GM12878 (cell line): ENCODE measurements around the gene KIF24. TPM values are rescaled to one million over a fixed set of nuclear protein-coding genes. Genes with fewer than 3 reads are reported as not detected.

Source experiments
- ATAC-seq: fragments of 200-7000 bp; cut with Tn5 transposase; 3 replicates; pipeline ENCODE4 v1.9.1; 2020; ENCODE audit warnings: mild to moderate bottlenecking, moderate library complexity
- BruUV-seq: library from RNA; stranded (reverse); fragments of 400-500 nt; replicated peaks from 2 replicates; lab custom pipeline; 2021; lab: Mats Ljungman, UMichigan
- CTCF ChIA-PET: fragments of 300-600 bp; sonication (Branson Sonifier 250); formaldehyde crosslinking; extraction: SDS; loops from one replicate; lab custom pipeline; 2021; ENCODE audit warnings: inconsistent platforms; lab: Yijun Ruan, JAX
- POLR2A ChIA-PET: fragments of 350-600 bp; formaldehyde crosslinking; extraction: SDS; loops from one replicate; lab custom pipeline; 2021; ENCODE audit warnings: inconsistent platforms; lab: Charles Lee
- RAD21 ChIA-PET: fragments of 300-600 bp; sonication (Branson Sonifier 250); formaldehyde crosslinking; loops from one replicate; lab custom pipeline; 2023; ENCODE audit warnings: antibody characterized with exemption; ENCODE audit not compliant: unreplicated experiment; lab: Charles Lee
- SMC1A ChIA-PET: fragments of 300-600 bp; sonication (Branson Sonifier 250); formaldehyde crosslinking; loops from one replicate; lab custom pipeline; 2023; ENCODE audit not compliant: unreplicated experiment, uncharacterized antibody; lab: Charles Lee
- DNase-seq: peaks from one replicate; pipeline ENCODE4 v3.0.0-alpha.2; 2011; ENCODE audit warnings: low read depth, low spot score
- FAIRE-seq: peaks from 3 replicates; lab custom pipeline; 2011; peaks lifted over from hg19 to GRCh38; lab: Jason Lieb, UNC
- H2AFZ ChIP-seq: 2 replicates; pipeline ENCODE4 v1.6.0; 2011; ENCODE audit warnings: low read depth, low read length, control low read depth; ENCODE audit not compliant: control insufficient read depth
- H3K27ac ChIP-seq: 2 replicates; pipeline ENCODE4 v1.5.1; 2011; ENCODE audit warnings: control low read depth; ENCODE audit not compliant: control insufficient read depth, insufficient read depth
- H3K27me3 ChIP-seq, 2 experiments: replicated peaks in 1 of 2; 2 replicates each; pipeline versions ENCODE4 v1.6.0 to v1.6.1; 2011; ENCODE audit warnings: low read length in 1 of 2; ENCODE audit not compliant: control insufficient read depth in 2 of 2, insufficient read depth in 2 of 2
- H3K36me3 ChIP-seq, 2 experiments: 2 replicates each; pipeline ENCODE4 v1.5.1; 2011; ENCODE audit warnings: low read length in 1 of 2; ENCODE audit not compliant: control insufficient read depth in 2 of 2, insufficient read depth in 2 of 2
- H3K4me1 ChIP-seq: 2 replicates; pipeline ENCODE4 v1.6.1; 2011; ENCODE audit warnings: mild to moderate bottlenecking, low read length, moderate library complexity, mixed read lengths; ENCODE audit not compliant: control insufficient read depth, insufficient read depth
- H3K4me2 ChIP-seq: 2 replicates; pipeline ENCODE4 v1.6.0; 2011; ENCODE audit warnings: control low read depth; ENCODE audit not compliant: control insufficient read depth, insufficient read depth
- H3K4me3 ChIP-seq: fragments of 200-600 bp; sonication (generic); 2 replicates; pipeline ENCODE4 v1.5.1; 2016
- H3K79me2 ChIP-seq: 2 replicates; pipeline ENCODE4 v1.6.0; 2011; ENCODE audit warnings: low read length; ENCODE audit not compliant: control insufficient read depth, insufficient read depth
- H3K9ac ChIP-seq: 2 replicates; pipeline ENCODE4 v1.8.0; 2011; ENCODE audit warnings: low read length, control low read depth, mixed read lengths; ENCODE audit not compliant: control insufficient read depth, insufficient read depth
- H3K9me3 ChIP-seq: replicated peaks from 3 replicates; pipeline ENCODE4 v1.5.1; 2011; ENCODE audit warnings: mild to moderate bottlenecking, low read length; ENCODE audit not compliant: control insufficient read depth, insufficient read depth
- H4K20me1 ChIP-seq: 2 replicates; pipeline ENCODE4 v1.6.0; 2011; ENCODE audit not compliant: control insufficient read depth, insufficient read depth
- ASH2L ChIP-seq: fragments of 300-600, 200-600 bp; sonication (generic); IDR thresholded peaks from 2 replicates; pipeline ENCODE4 v1.6.1; 2017; ENCODE audit warnings: low read depth, mild to moderate bottlenecking, borderline replicate concordance
- CBFB ChIP-seq: IDR thresholded peaks from 2 replicates; pipeline ENCODE4 v1.6.1; 2016; ENCODE audit warnings: antibody characterized with exemption, low read depth
- CBX3 ChIP-seq: fragments of 200-600 bp; sonication (generic); IDR thresholded peaks from 2 replicates; pipeline ENCODE4 v1.6.1; 2016; ENCODE audit warnings: low read depth, borderline replicate concordance
- IKZF2 ChIP-seq, 2 experiments: fragments of 450-650 bp; IDR thresholded peaks; 2 replicates each; pipeline ENCODE4 v1.6.1; 2017; ENCODE audit warnings: mild to moderate bottlenecking in 2 of 2, moderate library complexity in 2 of 2
- MYC ChIP-seq: IDR thresholded peaks from 2 replicates; pipeline ENCODE4 v1.6.1; 2011; ENCODE audit warnings: mild to moderate bottlenecking, low read length, moderate library complexity, inconsistent platforms; ENCODE audit not compliant: insufficient read depth, insufficient replicate concordance, insufficient read length, severe bottlenecking
- NR2F1 ChIP-seq: fragments of 450-650 bp; conservative IDR thresholded peaks from 2 replicates; pipeline ENCODE4 v1.6.1; 2017; ENCODE audit warnings: mild to moderate bottlenecking
- PML ChIP-seq: IDR thresholded peaks from 2 replicates; pipeline ENCODE4 v1.6.1; 2012; ENCODE audit warnings: low read length, inconsistent platforms
- POLR2AphosphoS2 ChIP-seq: IDR thresholded peaks from 2 replicates; pipeline ENCODE4 v1.6.1; 2011; ENCODE audit warnings: low read depth, mild to moderate bottlenecking, low read length, improper control_type of control experiment, moderate library complexity
- RBBP5 ChIP-seq: fragments of 200-600 bp; sonication (generic); conservative IDR thresholded peaks from 2 replicates; pipeline ENCODE4 v1.6.1; 2016
- SUZ12 ChIP-seq: fragments of 200-600 bp; sonication (generic); IDR thresholded peaks from one replicate; pipeline ENCODE4 v1.6.1; 2018; ENCODE audit warnings: antibody characterized with exemption, mild to moderate bottlenecking; ENCODE audit not compliant: unreplicated experiment
- TCF3 ChIP-seq: IDR thresholded peaks from 2 replicates; pipeline ENCODE4 v1.6.1; 2012; ENCODE audit warnings: low read depth, mild to moderate bottlenecking, low read length, borderline replicate concordance; ENCODE audit not compliant: insufficient read depth
- YY1 ChIP-seq: IDR thresholded peaks from 2 replicates; pipeline ENCODE4 v1.6.1; 2011; ENCODE audit warnings: low read depth, mild to moderate bottlenecking, low read length
- ZNF384 ChIP-seq: IDR thresholded peaks from 2 replicates; pipeline ENCODE4 v1.6.1; 2012; ENCODE audit warnings: low read depth, mild to moderate bottlenecking, low read length, improper control_type of control experiment, borderline replicate concordance
- ZZZ3 ChIP-seq: IDR thresholded peaks from 2 replicates; pipeline ENCODE4 v1.6.1; 2011; ENCODE audit warnings: low read depth; ENCODE audit not compliant: control insufficient read depth, insufficient read length
- WGBS: methylation state at CpG from one replicate; pipeline ENCODE4 v1.1.6; 2016; ENCODE audit warnings: low lambda C conversion rate; ENCODE audit not compliant: insufficient replicate concordance, insufficient coverage; ENCODE audit errors: missing lambda C conversion rate; 5-methylcytosine and 5-hydroxymethylcytosine counted together
- in situ Hi-C: fragments of 300-500 bp; cut with MboI; formaldehyde crosslinking; loops from 9 replicates; pipeline ENCODE4 v1.14.3; 2018; ENCODE audit warnings: mixed read lengths
- intact Hi-C: fragments of 100-400 bp; cut with micrococcal nuclease; formaldehyde crosslinking; loops from one replicate; pipeline ENCODE4 v1.14.2; 2022; ENCODE audit not compliant: unreplicated experiment
- polyA plus RNA-seq, 11 experiments: library from polyadenylated mRNA; depleted of rRNA in 4 of 11; unstranded in 6 of 11; stranded (reverse) in 5 of 11; fragments of >200 nt; fragmentation: Nextera tagmentation in 4 of 11; fragmentation: Illumina TruSeq in 1 of 11; extraction: Ambion mirVana in 4 of 11; extraction: Trizol in 1 of 11; gene quantifications; 1 replicate in 1 of 11; 2 replicates in 10 of 11; pipeline versions ENCODE4 v1.2.1 to v1.2.3, GENCODE V29; 2011 to 2016; ENCODE audit warnings: inconsistent platforms in 2 of 11, missing spikeins in 2 of 11, low read depth in 1 of 11
- total RNA-seq, 4 experiments: library from RNA; depleted of rRNA in 3 of 4; stranded (reverse); fragments of >200 nt in 3 of 4; fragmentation: Illumina TruSeq in 1 of 4; extraction: Trizol in 1 of 4; gene quantifications; 2 replicates each; pipeline versions ENCODE4 v1.2.1 to v1.2.3, GENCODE V29; 2013 to 2021
- TF ChIP-seq, protein P1 (sequence below): fragments of 450-650 bp; IDR thresholded peaks from 2 replicates; pipeline ENCODE4 v1.6.1; 2017; ENCODE audit warnings: mild to moderate bottlenecking, moderate library complexity
- TF ChIP-seq, protein P2 (sequence below): IDR thresholded peaks from 2 replicates; pipeline ENCODE4 v1.6.1; 2012; ENCODE audit warnings: low read depth, low read length, improper control_type of control experiment

KIF24 gene
- total and polyA plus RNA-seq, 10 of the 15 experiments (the other 5 are each of a cell fraction or from before 2014, with no cell fraction given) = 0.58 to 6.7 (median 5.3) TPM

DNA sequence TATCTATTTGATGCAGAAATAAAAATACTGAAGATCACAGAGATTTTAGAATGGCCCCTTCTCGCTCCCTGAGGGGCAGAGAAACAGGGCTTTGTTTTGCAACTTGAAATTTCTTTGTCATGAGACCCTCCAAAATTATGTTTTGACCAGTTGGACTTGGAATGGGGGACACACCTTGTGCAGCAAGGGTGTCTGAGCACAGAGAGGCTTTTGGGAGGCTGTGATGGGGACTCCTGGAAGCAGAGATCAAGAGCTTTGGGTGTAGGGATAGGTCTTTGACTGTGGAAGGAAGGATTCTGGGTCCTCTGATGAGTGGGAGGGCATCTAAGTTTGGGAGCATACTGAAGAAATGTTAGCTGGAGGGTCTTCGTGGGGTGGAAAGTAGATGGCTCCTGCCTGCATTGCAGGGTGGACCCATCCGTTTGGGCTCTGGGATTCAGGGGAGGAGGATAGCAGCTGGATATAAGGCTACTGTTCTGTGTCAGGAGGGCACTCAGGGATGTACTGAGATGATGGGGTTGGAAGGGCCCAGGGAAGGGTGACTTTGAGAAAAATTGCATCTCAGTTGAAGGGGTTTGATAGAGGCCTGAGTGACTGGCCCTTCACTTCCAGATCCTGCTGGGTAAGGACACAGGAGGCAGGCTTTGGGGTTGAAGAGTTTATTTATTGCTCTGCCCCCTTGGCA, 49.5 kb upstream of the KIF24 start:
- intact Hi-C loops = loop anchor here (1.0 to 5.0 kb wide), 2 partner anchors 46 to 126 kb away; no protein-coding TSS in a partner anchor
- H2AFZ ChIP-seq = no peak overlapping the region
- ChIA-PET POLR2A (no interaction called here), SMC1A (interaction anchor here (0.9 to 8.7 kb wide), 5 partner anchors 45 to 564 kb away, joined by 3 to 73 read pairs (median 4); no protein-coding TSS in a partner anchor), CTCF (interaction anchor here (0.6 to 7.9 kb wide), 22 partner anchors 9 to 571 kb away, joined by 3 to 134 read pairs (median 4); partner anchors contain the start of gene DCTN3), RAD21 (interaction anchor here (0.9 to 1.2 kb wide), 3 partner anchors 44 to 48 kb away, joined by 4 to 12 read pairs (median 6); no protein-coding TSS in a partner anchor)
- no peak overlapping the region for H3K9ac ChIP-seq
- H3K79me2 ChIP-seq = no peaks in the 10 kb centered on the region
- DNase-seq = no peak
- 73% methylated on average over 3 of the region's 3 CpGs for WGBS
- TF ChIP-seq ASH2L (no peak), PML (no peak), CBX3 (no peak), RBBP5 (no peak), IKZF2 (IDR thresholded peaks at IDR 0.05) (no peak), MYC (no peak), TCF3 (no peak), SUZ12 (no peak), ZZZ3 (no peak), CBFB (no peak), YY1 (no peak), POLR2AphosphoS2 (no peak), ZNF384 (no peak), NR2F1 (no peak)
- TF ChIP-seq, protein P1, sequence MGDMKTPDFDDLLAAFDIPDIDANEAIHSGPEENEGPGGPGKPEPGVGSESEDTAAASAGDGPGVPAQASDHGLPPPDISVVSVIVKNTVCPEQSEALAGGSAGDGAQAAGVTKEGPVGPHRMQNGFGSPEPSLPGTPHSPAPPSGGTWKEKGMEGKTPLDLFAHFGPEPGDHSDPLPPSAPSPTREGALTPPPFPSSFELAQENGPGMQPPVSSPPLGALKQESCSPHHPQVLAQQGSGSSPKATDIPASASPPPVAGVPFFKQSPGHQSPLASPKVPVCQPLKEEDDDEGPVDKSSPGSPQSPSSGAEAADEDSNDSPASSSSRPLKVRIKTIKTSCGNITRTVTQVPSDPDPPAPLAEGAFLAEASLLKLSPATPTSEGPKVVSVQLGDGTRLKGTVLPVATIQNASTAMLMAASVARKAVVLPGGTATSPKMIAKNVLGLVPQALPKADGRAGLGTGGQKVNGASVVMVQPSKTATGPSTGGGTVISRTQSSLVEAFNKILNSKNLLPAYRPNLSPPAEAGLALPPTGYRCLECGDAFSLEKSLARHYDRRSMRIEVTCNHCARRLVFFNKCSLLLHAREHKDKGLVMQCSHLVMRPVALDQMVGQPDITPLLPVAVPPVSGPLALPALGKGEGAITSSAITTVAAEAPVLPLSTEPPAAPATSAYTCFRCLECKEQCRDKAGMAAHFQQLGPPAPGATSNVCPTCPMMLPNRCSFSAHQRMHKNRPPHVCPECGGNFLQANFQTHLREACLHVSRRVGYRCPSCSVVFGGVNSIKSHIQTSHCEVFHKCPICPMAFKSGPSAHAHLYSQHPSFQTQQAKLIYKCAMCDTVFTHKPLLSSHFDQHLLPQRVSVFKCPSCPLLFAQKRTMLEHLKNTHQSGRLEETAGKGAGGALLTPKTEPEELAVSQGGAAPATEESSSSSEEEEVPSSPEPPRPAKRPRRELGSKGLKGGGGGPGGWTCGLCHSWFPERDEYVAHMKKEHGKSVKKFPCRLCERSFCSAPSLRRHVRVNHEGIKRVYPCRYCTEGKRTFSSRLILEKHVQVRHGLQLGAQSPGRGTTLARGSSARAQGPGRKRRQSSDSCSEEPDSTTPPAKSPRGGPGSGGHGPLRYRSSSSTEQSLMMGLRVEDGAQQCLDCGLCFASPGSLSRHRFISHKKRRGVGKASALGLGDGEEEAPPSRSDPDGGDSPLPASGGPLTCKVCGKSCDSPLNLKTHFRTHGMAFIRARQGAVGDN = no peak
- TF ChIP-seq, protein P2, sequence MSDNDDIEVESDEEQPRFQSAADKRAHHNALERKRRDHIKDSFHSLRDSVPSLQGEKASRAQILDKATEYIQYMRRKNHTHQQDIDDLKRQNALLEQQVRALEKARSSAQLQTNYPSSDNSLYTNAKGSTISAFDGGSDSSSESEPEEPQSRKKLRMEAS = no peak
- no peak overlapping the region for H3K4me2 ChIP-seq
- peaks cover 5 to 12% of the 10 kb centered on the region in 2 experiments; a peak in 3 of 4 replicates for H3K27me3 ChIP-seq
- no peak for FAIRE-seq
- H4K20me1 ChIP-seq = no peaks in the 10 kb centered on the region
- H3K4me3 ChIP-seq = no peak overlapping the region
- no peaks in the 10 kb centered on the region for H3K36me3 ChIP-seq
- no peak for ATAC-seq
- no TSS peak for BruUV-seq
- peaks cover 21% of the 10 kb centered on the region for H3K4me1 ChIP-seq
- in situ Hi-C loops = no loop called here
- no peaks in the 10 kb centered on the region for H3K9me3 ChIP-seq
- H3K27ac ChIP-seq = no peak overlapping the region
